NT2/D1 (cell line): Measurements from ENCODE around the gene PLA2G4A.

Experiments used
- DNase-seq: peaks from one replicate; pipeline ENCODE4 v3.0.0-alpha.2; 2011; ENCODE audit warnings: low read depth, low spot score
- H3K27me3 ChIP-seq: 2 replicates; pipeline ENCODE4 v1.6.0; 2011; ENCODE audit warnings: mild to moderate bottlenecking; ENCODE audit not compliant: insufficient read length, insufficient read depth
- H3K36me3 ChIP-seq: 2 replicates; pipeline ENCODE4 v1.6.1; 2011; ENCODE audit warnings: mild to moderate bottlenecking, low read length, mixed read lengths; ENCODE audit not compliant: insufficient read depth, insufficient read length
- H3K4me1 ChIP-seq: 2 replicates; pipeline ENCODE4 v1.5.1; 2011; ENCODE audit not compliant: insufficient read depth, insufficient read length
- H3K4me3 ChIP-seq: 2 replicates; pipeline ENCODE4 v1.5.1; 2011; ENCODE audit warnings: low read depth; ENCODE audit not compliant: insufficient read length
- H3K9ac ChIP-seq: 2 replicates; pipeline ENCODE4 v1.6.0; 2011; ENCODE audit warnings: low read depth; ENCODE audit not compliant: insufficient read length
- H3K9me3 ChIP-seq: 2 replicates; pipeline ENCODE4 v1.5.1; 2011; ENCODE audit warnings: mild to moderate bottlenecking, low read length; ENCODE audit not compliant: insufficient read depth
- SUZ12 ChIP-seq: IDR thresholded peaks from 2 replicates; pipeline ENCODE4 v1.6.1; 2011; ENCODE audit not compliant: insufficient read length, insufficient read depth; ENCODE audit errors: extremely low read depth
- YY1 ChIP-seq: IDR thresholded peaks from 2 replicates; pipeline ENCODE4 v1.6.1; 2011; ENCODE audit not compliant: insufficient read length, insufficient read depth
- ZNF274 ChIP-seq: IDR thresholded peaks from 2 replicates; pipeline ENCODE4 v1.6.1; 2011; ENCODE audit warnings: mild to moderate bottlenecking, low read depth, low read length

The PLA2G4A gene

DNA sequence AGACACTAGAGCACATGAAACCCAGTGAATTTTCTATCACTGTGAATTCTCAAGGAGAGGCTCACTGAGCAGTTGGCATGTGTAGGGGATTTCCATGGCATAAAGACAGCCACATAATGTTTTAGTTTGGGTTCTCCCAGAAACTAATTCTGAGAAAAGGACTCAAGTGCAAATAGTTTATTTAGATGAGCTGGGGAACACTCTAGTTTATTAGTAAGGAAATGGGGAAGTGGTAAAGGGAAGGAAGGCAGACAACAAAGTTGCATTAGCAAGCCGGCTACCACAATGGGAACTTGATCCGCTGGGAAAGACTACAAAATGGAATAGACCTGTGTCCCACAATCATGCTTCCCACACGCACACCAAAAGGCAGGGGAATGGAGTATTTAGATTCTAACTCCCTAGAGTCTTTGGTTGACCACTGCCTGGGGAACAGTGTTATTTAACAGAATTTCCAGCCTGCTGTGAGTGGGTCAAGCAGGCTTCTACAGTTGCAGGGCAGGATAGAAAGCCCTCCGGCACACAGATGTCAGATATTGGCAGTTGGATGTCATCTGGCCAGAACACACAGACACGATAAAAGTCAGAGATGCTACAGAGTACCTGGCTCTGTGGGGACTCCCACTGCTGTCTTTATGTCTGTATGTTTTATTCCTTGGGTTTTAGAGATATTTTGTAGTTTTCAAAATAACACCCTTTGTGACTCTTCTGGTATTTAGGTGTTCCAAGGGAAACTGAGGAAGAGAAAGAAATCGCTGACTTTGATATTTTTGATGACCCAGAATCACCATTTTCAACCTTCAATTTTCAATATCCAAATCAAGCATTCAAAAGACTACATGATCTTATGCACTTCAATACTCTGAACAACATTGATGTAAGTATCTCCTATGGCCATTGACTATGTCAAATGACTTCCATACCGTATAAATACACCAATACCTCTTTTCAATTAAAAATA, 150.1 kb downstream of the PLA2G4A start:
- no peaks in the 10 kb centered on the region for H3K4me1 ChIP-seq
- H3K9ac ChIP-seq, result no peak overlapping the region
- no peak for TF ChIP-seq SUZ12
- H3K27me3 ChIP-seq, result no peaks in the 10 kb centered on the region
- H3K4me3 ChIP-seq, result no peak overlapping the region
- no peaks in the 10 kb centered on the region for H3K9me3 ChIP-seq
- DNase-seq, result no peak
- no peaks in the 10 kb centered on the region for H3K36me3 ChIP-seq

- no peak for TF ChIP-seq SUZ12
- no peak for TF ChIP-seq YY1
Observed at GRCh38 chr1:186980400-186980799, 151.7 kb downstream of the PLA2G4A start.

GRCh38 chr1:186982116-186982515, 153.4 kb downstream of the PLA2G4A start:
- no peak for DNase-seq
- Histone ChIP-seq H3K9me3 (no peaks in the 10 kb centered on the region), H3K4me1 (no peaks in the 10 kb centered on the region), H3K9ac (no peak overlapping the region), H3K36me3 (no peaks in the 10 kb centered on the region), H3K4me3 (no peak overlapping the region), H3K27me3 (no peaks in the 10 kb centered on the region)
- no peak for TF ChIP-seq ZNF274
- TF ChIP-seq YY1, result no peak
- no peak for TF ChIP-seq SUZ12

More at GRCh38 chr1:186980400-186980799, 151.7 kb downstream of the PLA2G4A start:
- no peaks in the 10 kb centered on the region for H3K4me1 ChIP-seq
- no peaks in the 10 kb centered on the region for H3K27me3 ChIP-seq
- H3K4me3 ChIP-seq, result no peak overlapping the region
- H3K9me3 ChIP-seq, result no peaks in the 10 kb centered on the region
- H3K9ac ChIP-seq, result no peak overlapping the region
- H3K36me3 ChIP-seq, result no peaks in the 10 kb centered on the region
- DNase-seq, result no peak

DNA sequence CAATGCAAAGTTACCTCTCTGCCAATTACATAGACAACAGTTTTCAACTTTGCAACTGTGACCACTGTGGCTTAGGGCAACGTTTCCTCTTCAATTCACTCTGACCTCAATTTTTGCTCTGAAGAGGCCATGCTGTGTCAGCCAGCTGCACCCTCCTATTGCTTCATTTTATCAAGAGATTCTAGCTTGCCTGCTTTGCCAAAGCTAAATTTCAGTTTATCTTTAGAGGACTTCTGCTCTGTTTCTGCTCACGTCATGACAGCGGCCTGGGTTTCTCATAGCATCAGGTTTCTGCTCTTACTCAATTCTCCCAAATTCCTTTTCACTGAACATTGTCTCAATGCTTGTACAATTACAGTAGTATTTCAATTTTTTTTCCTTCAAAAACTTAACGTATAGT, 154.6 kb downstream of the PLA2G4A start:
- no peaks in the 10 kb centered on the region for H3K36me3 ChIP-seq
- H3K27me3 ChIP-seq, result no peaks in the 10 kb centered on the region
- TF ChIP-seq ZNF274 (no peak), YY1 (no peak), SUZ12 (no peak)
- no peak overlapping the region for H3K9ac ChIP-seq
- DNase-seq, result no peak
- H3K9me3 ChIP-seq, result no peaks in the 10 kb centered on the region
- no peak overlapping the region for H3K4me3 ChIP-seq
- no peaks in the 10 kb centered on the region for H3K4me1 ChIP-seq

DNA sequence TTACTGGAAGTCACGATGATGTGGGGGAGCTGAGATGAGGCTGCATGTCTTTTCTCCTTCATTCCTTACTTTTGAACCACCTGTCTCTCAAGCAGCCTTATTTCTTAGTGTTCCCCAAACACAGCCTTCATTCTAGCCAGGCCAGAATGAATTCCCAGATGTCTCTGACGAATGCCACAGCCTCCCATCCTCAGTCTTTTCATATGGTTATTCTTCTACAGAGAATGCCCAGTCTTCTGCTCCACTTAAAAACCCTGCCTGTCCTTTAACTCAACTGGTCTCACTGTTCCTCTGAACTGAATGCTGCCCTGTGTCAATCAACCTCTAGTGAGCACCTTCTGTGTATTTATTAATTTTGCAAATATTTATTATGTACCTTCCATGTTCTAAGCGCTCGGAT, 156.2 kb downstream of the PLA2G4A start:
- TF ChIP-seq SUZ12 (no peak), ZNF274 (no peak), YY1 (no peak)
- H3K4me3 ChIP-seq, result no peak overlapping the region
- peak; percentile 74 for DNase-seq
- no peaks in the 10 kb centered on the region for H3K4me1 ChIP-seq
- H3K36me3 ChIP-seq, result no peaks in the 10 kb centered on the region
- no peak overlapping the region for H3K9ac ChIP-seq
- no peaks in the 10 kb centered on the region for H3K27me3 ChIP-seq
- no peaks in the 10 kb centered on the region for H3K9me3 ChIP-seq

GRCh38 chr1:186985889-186986491, 157.2 kb downstream of the PLA2G4A start:
- Histone ChIP-seq H3K36me3 (no peaks in the 10 kb centered on the region), H3K27me3 (no peaks in the 10 kb centered on the region), H3K9me3 (no peaks in the 10 kb centered on the region), H3K4me3 (no peak overlapping the region), H3K9ac (no peak overlapping the region), H3K4me1 (no peaks in the 10 kb centered on the region)
- TF ChIP-seq ZNF274, result no peak
- TF ChIP-seq YY1, result no peak
- no peak for TF ChIP-seq SUZ12
- DNase-seq, result peak; percentile 65

DNA sequence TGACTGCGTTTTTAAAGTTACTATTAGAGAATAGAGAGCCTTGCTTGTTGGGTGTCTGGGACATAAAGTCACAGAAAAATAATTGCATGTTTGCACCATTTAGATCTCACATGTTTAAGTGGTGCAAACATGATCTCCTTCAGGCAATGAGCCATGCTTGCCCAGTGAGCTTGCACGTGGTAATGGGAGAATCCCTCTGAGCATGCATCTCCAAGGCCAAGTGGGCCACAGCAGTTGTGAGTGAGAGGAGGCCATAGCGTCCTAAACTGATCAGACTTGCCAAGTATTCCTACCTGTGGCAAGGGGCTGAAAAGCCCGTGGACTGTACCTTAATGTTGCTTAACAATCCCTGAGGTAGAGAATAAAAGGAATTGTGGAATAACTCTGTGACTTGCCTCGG, 158.3 kb downstream of the PLA2G4A start:
- Histone ChIP-seq H3K9me3 (no peaks in the 10 kb centered on the region), H3K4me1 (no peaks in the 10 kb centered on the region), H3K36me3 (no peaks in the 10 kb centered on the region), H3K9ac (no peak overlapping the region), H3K4me3 (no peak overlapping the region), H3K27me3 (no peaks in the 10 kb centered on the region)
- no peak for DNase-seq
- TF ChIP-seq YY1, result no peak
- TF ChIP-seq SUZ12, result no peak
- TF ChIP-seq ZNF274, result no peak
